Uterus (tissue), 2 donors: ENCODE data around the gene MYBPC3.

Experiments
- POLR2A ChIP-seq, 2 donors: fragments of 450-650 bp; IDR thresholded peaks; one replicate each; pipeline ENCODE4 v1.6.1; 2016; ENCODE audit warnings: antibody characterized with exemption in 2 of 2, mild to moderate bottlenecking in 1 of 2, moderate library complexity in 1 of 2
- TF ChIP-seq, protein P1 (sequence below), 4 experiments: fragments of 200-600 bp in 2 of 4; fragments of 450-650 bp in 2 of 4; sonication (generic) in 2 of 4; IDR thresholded peaks; one replicate each; pipeline ENCODE4 v1.5.1; 2016 to 2019; ENCODE audit warnings: antibody characterized with exemption in 4 of 4, mild to moderate bottlenecking in 2 of 4, moderate library complexity in 1 of 4

GRCh38 chr11:47342854-47343253 is 9.6 kb downstream of the MYBPC3 start:
- TF ChIP-seq, protein P1, sequence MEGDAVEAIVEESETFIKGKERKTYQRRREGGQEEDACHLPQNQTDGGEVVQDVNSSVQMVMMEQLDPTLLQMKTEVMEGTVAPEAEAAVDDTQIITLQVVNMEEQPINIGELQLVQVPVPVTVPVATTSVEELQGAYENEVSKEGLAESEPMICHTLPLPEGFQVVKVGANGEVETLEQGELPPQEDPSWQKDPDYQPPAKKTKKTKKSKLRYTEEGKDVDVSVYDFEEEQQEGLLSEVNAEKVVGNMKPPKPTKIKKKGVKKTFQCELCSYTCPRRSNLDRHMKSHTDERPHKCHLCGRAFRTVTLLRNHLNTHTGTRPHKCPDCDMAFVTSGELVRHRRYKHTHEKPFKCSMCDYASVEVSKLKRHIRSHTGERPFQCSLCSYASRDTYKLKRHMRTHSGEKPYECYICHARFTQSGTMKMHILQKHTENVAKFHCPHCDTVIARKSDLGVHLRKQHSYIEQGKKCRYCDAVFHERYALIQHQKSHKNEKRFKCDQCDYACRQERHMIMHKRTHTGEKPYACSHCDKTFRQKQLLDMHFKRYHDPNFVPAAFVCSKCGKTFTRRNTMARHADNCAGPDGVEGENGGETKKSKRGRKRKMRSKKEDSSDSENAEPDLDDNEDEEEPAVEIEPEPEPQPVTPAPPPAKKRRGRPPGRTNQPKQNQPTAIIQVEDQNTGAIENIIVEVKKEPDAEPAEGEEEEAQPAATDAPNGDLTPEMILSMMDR (IDR thresholded peaks at IDR 0.05) = no peak
- no peak for TF ChIP-seq POLR2A (IDR thresholded peaks at IDR 0.05)
